Esophagus muscularis mucosa (tissue), 4 donors: ENCODE results near the gene DGUOK. TPM values are rescaled to one million over a fixed set of nuclear protein-coding genes. Genes with fewer than 3 reads are reported as not detected.

Experiments
- DNase-seq: peaks from one replicate; pipeline ENCODE4 v3.0.0-alpha.2; 2017; ENCODE audit errors: extremely low spot score
- H3K27ac ChIP-seq, 4 donors: fragments of 200-600 bp; sonication (generic); replicated peaks in 1 of 4; 1 replicate in 3 of 4; 2 replicates in 1 of 4; pipeline ENCODE4 v1.5.1; 2016 to 2019; ENCODE audit warnings: mild to moderate bottlenecking in 1 of 4
- H3K27me3 ChIP-seq, 4 donors: fragments of 200-600 bp; sonication (generic); one replicate each; pipeline versions ENCODE4 v1.5.1 to v1.6.0; 2016 to 2019
- H3K36me3 ChIP-seq, 4 donors: fragments of 200-600 bp; sonication (generic); one replicate each; pipeline ENCODE4 v1.5.1; 2016 to 2019
- H3K4me1 ChIP-seq, 4 donors: fragments of 200-600 bp; sonication (generic); one replicate each; pipeline ENCODE4 v1.5.1; 2016 to 2019
- H3K4me3 ChIP-seq, 4 donors: fragments of 200-600 bp; sonication (generic); 1 replicate in 2 of 4; 2 replicates in 2 of 4; pipeline ENCODE4 v1.5.1; 2016 to 2019; ENCODE audit warnings: mild to moderate bottlenecking in 4 of 4, moderate library complexity in 1 of 4
- H3K9me3 ChIP-seq, 4 donors: fragments of 200-600 bp; sonication (generic); 1 replicate in 3 of 4; 2 replicates in 1 of 4; pipeline ENCODE4 v1.5.1; 2016 to 2019
- CTCF ChIP-seq, 3 experiments: fragments of 200-600 bp in 2 of 3; fragments of 450-650 bp in 1 of 3; sonication (generic) in 2 of 3; IDR thresholded peaks; one replicate each; pipeline ENCODE4 v1.5.1; 2017 to 2019; ENCODE audit warnings: antibody characterized with exemption in 3 of 3, mild to moderate bottlenecking in 2 of 3, moderate library complexity in 1 of 3
- EP300 ChIP-seq: sonication (generic); formaldehyde crosslinking; IDR thresholded peaks from one replicate; pipeline ENCODE4 v1.6.1; 2017; ENCODE audit warnings: antibody characterized with exemption
- POLR2A ChIP-seq: fragments of 450-650 bp; IDR thresholded peaks from one replicate; pipeline ENCODE4 v1.6.1; 2017; ENCODE audit warnings: antibody characterized with exemption, moderate library complexity, mild to moderate bottlenecking, low read depth
- POLR2AphosphoS5 ChIP-seq, 2 donors: sonication (generic); formaldehyde crosslinking; IDR thresholded peaks; one replicate each; pipeline ENCODE4 v1.6.1; 2017; ENCODE audit warnings: antibody characterized with exemption in 2 of 2
- WGBS: methylation state at CpG from one replicate; pipeline ENCODE4 v1.1.5; 2018; 5-methylcytosine and 5-hydroxymethylcytosine counted together
- intact Hi-C: fragments of 100-400 bp; cut with DNase I; formaldehyde crosslinking; loops from one replicate; pipeline ENCODE4 v1.15.1; 2023
- total RNA-seq, 4 donors: library from RNA; depleted of rRNA; stranded (reverse); fragments of >200 nt; gene quantifications; one replicate each; pipeline versions ENCODE4 v1.1.0 to v1.2.1, GENCODE V29; 2016

DGUOK gene
- total RNA-seq, 4 donors from 2014 or later = 31.6 to 50.7 (median 36.6) TPM

- no peak overlapping the region for H3K4me3 ChIP-seq
- peaks cover 0 to 13% (median 4%) of the 10 kb centered on the region in 4 donors for H3K36me3 ChIP-seq
- 89% methylated on average over 2 of the region's 2 CpGs for WGBS
- H3K27ac ChIP-seq = no peak overlapping the region
- intact Hi-C loops = loop anchor here (5.0 to 10.0 kb wide), 4 partner anchors 58 to 216 kb away; partner anchors contain the start of genes BOLA3 and STAMBP
- peaks cover 29 to 64% (median 60%) of the 10 kb centered on the region in 4 donors for H3K4me1 ChIP-seq
- no peak for TF ChIP-seq POLR2AphosphoS5 (IDR thresholded peaks at IDR 0.05)
- H3K9me3 ChIP-seq = no peaks in the 10 kb centered on the region
- no peaks in the 10 kb centered on the region for H3K27me3 ChIP-seq
- DNase-seq = no peak
These were observed 2.3 kb downstream of the DGUOK start for GRCh38 chr2:73928963-73929347.

GRCh38 chr2:73930386-73930785 lies 3.7 kb downstream of the DGUOK start:
- no peaks in the 10 kb centered on the region for H3K9me3 ChIP-seq
- peaks cover 0 to 18% (median 4%) of the 10 kb centered on the region in 4 donors for H3K36me3 ChIP-seq
- 74% methylated on average over 2 of the region's 2 CpGs for WGBS
- no peak overlapping the region for H3K4me3 ChIP-seq
- TF ChIP-seq POLR2AphosphoS5 (IDR thresholded peaks at IDR 0.05) (no peak), POLR2A (no peak), EP300 (no peak), CTCF (IDR thresholded peaks at IDR 0.05) (no peak)
- DNase-seq = no peak
- peaks cover 29 to 70% (median 65%) of the 10 kb centered on the region in 4 donors for H3K4me1 ChIP-seq
- intact Hi-C loops = no loop called here
- H3K27me3 ChIP-seq = no peaks in the 10 kb centered on the region
- H3K27ac ChIP-seq = no peak overlapping the region

GRCh38 chr2:73931531-73932500 lies 5.1 kb downstream of the DGUOK start:
- Histone ChIP-seq H3K27me3 (no peaks in the 10 kb centered on the region), H3K4me3 (no peak overlapping the region), H3K36me3 (peaks cover 0 to 23% (median 4%) of the 10 kb centered on the region in 4 donors), H3K9me3 (no peaks in the 10 kb centered on the region), H3K27ac (no peak overlapping the region), H3K4me1 (peaks cover 23 to 73% (median 64%) of the 10 kb centered on the region in 4 donors)
- DNase-seq = no peak
- WGBS = 95% methylated on average over 7 of the region's 7 CpGs
- intact Hi-C loops = no loop called here
- TF ChIP-seq EP300 (no peak), POLR2A (no peak), CTCF (IDR thresholded peaks at IDR 0.05) (no peak), POLR2AphosphoS5 (IDR thresholded peaks at IDR 0.05) (no peak)

- WGBS = 93% methylated on average over 3 of the region's 3 CpGs
- intact Hi-C loops = no loop called here
These were observed 6.5 kb downstream of the DGUOK start for GRCh38 chr2:73933194-73933593.

More at GRCh38 chr2:73933194-73933593, 6.5 kb downstream of the DGUOK start:
- peaks cover 0 to 28% (median 4%) of the 10 kb centered on the region in 4 donors for H3K36me3 ChIP-seq
- H3K4me1 ChIP-seq = peaks cover 14 to 67% (median 62%) of the 10 kb centered on the region in 4 donors
- TF ChIP-seq CTCF (IDR thresholded peaks at IDR 0.05) (no peak), POLR2A (no peak), POLR2AphosphoS5 (IDR thresholded peaks at IDR 0.05) (no peak), EP300 (no peak)
- no peak for DNase-seq
- no peaks in the 10 kb centered on the region for H3K9me3 ChIP-seq
- H3K27ac ChIP-seq = no peak overlapping the region
- H3K27me3 ChIP-seq = no peaks in the 10 kb centered on the region
- H3K4me3 ChIP-seq = no peak overlapping the region
